Stromal cell of bone marrow (primary cell): Measurements from ENCODE around the gene CTSZ.
A peak's percentile ranks its signal among the peaks of the same experiment; 100 is the strongest.

Source experiments
- DNase-seq: peaks from one replicate; pipeline ENCODE4 v3.0.0-alpha.2; 2012; ENCODE audit warnings: low read depth

The CTSZ gene

GRCh38 chr20:59031564-59032022 is 24.5 kb upstream of the CTSZ start:
- no peak for DNase-seq

- no peak for DNase-seq
These were observed 24.0 kb upstream of the CTSZ start for GRCh38 chr20:59030911-59031563.

- no peak for DNase-seq
These were observed 21.8 kb upstream of the CTSZ start for GRCh38 chr20:59028812-59029211.

GRCh38 chr20:59027741-59028320 is 20.8 kb upstream of the CTSZ start:
- peak; percentile 81 for DNase-seq

GRCh38 chr20:59026904-59027740 is 20.1 kb upstream of the CTSZ start:
- no peak for DNase-seq

- DNase-seq, result no peak
These were observed 18.5 kb upstream of the CTSZ start for GRCh38 chr20:59025511-59025910.

GRCh38 chr20:59025086-59025485 is 18.0 kb upstream of the CTSZ start:
- DNase-seq, result no peak

- DNase-seq, result no peak
These were observed 17.1 kb upstream of the CTSZ start for GRCh38 chr20:59024111-59024530.

- DNase-seq, result no peak
These were observed 16.6 kb upstream of the CTSZ start for GRCh38 chr20:59023616-59024015.

GRCh38 chr20:59022754-59023153 is 15.7 kb upstream of the CTSZ start:
- DNase-seq, result no peak

GRCh38 chr20:59020938-59021551 is 14.0 kb upstream of the CTSZ start:
- DNase-seq, result no peak

GRCh38 chr20:59019217-59019616 is 12.2 kb upstream of the CTSZ start, which contains the start of gene TUBB1:
Gene TUBB1 (plus strand): TSS chr20:59019429. CDS start chr20:59019523, 94 bp downstream.
- no peak for DNase-seq

- DNase-seq, result no peak
These were observed 11.8 kb upstream of the CTSZ start for GRCh38 chr20:59018817-59019216.

- DNase-seq, result no peak
These were observed 10.6 kb upstream of the CTSZ start for GRCh38 chr20:59017493-59018231.

- DNase-seq, result no peak
These were observed 9.9 kb upstream of the CTSZ start for GRCh38 chr20:59016795-59017492.

GRCh38 chr20:59015812-59016711 is 9.0 kb upstream of the CTSZ start:
- DNase-seq, result no peak

GRCh38 chr20:59015411-59015810 is 8.4 kb upstream of the CTSZ start:
- no peak for DNase-seq

- DNase-seq, result no peak
These were observed 7.8 kb upstream of the CTSZ start for GRCh38 chr20:59014680-59015389.

- DNase-seq, result peak; percentile 65
These were observed 7.0 kb upstream of the CTSZ start for GRCh38 chr20:59013959-59014608.
